ENCODE results near the gene SLC22A15. TPM values are rescaled to one million over a fixed set of nuclear protein-coding genes. Genes with fewer than 3 reads are reported as not detected.
A peak's percentile ranks its signal among the peaks of the same experiment; 100 is the strongest.
"Not testable (repeated sequence)": the region's sequence is repeated elsewhere in the genome, so short reads cannot be mapped to it uniquely, and the experiment has no call there.

Gene SLC22A15
- polyA plus RNA-seq (ENCODE audit: insufficient read length in 4 of 4): 1 to 10 TPM; 4.6 to 6.4 (median 5.7) TPM

DNA sequence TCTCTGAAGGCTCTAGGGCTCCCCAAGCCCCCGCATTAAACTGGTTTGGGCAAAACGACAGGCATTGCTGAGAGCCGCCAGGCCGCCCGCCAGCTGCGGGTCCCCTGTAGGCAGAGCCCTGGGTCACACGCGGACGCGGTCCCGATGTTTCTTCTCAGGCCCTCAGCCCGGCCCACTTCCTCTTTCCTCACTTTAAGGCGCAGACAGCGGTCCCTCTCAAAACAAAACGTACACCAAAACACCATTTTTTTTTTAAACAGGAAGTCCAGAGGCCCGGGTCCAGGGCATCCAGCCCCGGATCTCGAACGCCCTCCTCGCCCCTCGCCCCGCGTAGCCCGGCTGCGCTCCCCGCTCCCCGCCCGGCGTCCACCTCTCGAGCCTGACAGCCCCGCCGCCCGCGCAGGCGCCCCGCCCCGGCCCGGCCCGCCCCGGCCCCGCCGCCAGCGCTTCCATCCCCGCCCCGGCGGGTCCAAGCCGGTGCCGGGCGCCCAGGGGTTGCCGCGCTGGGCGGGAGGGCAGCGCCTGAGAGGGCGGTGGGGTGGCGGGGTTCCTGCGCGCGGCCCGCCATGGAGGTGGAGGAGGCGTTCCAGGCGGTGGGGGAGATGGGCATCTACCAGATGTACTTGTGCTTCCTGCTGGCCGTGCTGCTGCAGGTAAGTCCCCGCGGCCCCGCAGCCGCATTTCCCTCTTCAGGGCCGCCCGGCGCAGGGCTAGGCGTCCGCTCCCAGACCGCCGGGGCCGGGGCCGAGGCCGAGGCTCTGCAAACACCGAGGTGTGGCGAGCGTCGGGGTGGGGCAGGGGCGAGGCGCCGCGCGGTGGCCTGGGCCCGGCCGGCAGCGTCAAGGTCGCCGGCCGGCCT, at the start of gene SLC22A15:
Gene SLC22A15 (plus strand): TSS at position 452 of the 859 bp plus-strand sequence. CDS start 115 bp downstream, at position 567.
- DNase-seq (ENCODE audit: low read depth in 4 of 4, low spot score in 3 of 4): peak in 1 of 4 donors; percentile 23

DNA sequence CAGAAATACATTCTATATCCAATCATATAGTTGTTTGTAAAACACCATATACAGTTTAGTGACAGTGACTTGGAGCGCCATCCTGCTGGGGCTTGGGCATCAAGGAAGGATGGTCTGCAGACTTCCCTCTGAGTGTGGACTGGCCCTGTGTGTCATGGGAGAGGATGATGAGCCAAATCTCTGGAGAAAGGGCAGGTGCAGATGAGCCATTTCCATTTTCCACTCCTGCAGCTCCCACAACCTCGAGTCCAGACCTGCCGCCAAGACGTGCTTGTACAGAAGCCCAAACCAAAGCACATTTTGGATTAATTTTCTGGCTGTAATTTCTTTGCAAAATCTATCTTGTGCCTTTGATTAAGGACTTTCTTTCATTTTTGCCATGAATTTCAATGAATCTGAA, 48.3 kb upstream of the SLC22A15 start:
- no peak for DNase-seq (ENCODE audit: low read depth in 4 of 4, low spot score in 3 of 4)

DNA sequence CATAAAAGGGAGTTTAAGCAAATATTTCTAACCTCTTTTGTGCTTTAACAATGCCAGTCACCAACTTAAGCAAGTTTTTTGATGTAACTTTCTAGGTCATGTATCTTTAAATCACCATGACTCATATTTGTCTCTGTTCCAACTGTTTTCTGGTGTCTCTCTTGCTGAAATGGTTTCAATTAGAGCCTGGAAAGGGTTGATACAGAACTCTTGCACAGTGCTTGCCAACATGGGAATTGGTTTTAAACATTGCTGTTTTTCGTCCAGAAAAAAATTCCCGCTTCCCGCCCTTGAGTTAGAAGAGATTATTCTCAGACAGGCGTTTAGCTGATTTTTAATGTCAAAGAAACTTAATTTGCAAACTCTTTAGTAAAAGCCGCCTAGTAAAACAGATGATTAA, 46.4 kb upstream of the SLC22A15 start:
- no peak for DNase-seq (ENCODE audit: low read depth in 4 of 4, low spot score in 3 of 4)

DNA sequence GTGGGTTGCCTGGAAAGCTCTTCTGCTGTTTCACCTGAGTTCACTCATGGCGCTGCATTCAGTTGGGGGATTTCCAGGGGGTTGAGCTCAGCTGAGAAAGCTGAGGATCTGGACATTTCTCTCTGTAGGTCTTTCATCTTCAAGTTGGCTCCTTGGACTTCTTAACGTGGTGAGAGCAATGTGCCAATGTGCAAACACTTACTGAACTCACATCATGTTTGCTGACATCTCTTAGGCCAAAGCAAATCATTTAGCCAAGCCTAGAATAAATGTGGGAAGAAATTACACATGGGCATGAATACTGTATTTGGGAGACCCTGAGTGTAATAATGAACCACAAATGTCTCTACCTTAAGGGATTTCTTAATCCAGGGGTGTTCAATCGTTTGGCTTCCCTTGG, 42.7 kb upstream of the SLC22A15 start:
- DNase-seq (ENCODE audit: low read depth in 4 of 4, low spot score in 3 of 4): no peak

DNA sequence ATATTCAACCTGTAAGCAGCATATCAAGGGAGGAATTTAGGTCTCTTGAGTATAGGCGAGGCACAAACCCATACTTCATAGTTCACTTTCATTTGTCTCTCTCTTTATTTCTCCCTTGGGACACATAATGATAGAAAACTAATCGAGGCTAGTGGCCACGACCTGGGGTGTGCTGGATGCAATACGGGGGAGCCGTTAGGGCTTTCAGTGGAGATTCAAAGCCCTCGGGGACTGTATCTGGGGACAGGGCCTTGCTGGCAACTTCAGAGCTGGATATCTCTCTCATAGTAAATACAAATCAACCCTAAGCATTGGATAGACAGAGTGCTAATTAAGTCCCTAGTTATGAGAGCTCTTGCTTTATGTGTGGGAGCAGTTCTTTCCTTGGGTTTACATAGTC, 36.9 kb upstream of the SLC22A15 start:
- DNase-seq (ENCODE audit: low read depth in 4 of 4, low spot score in 3 of 4): no peak

DNA sequence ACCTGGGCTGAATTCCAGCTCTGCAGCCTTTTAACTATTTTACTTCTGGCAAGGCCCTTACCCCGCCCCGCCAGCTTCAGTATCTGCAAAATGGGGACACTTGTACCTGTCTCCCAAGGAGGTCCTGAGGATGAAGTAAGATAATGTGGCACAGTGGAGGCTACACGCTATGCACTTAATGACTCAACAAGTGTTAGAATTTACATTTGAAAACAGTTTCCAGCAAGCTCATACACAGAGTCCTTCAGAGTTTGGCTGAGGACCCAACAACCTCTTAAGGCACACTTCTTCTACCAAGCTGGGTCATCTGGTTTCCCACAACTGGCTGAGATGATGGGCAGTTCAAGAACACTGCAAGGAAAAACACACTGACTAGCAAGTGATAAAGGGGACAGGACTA, 30.2 kb upstream of the SLC22A15 start:
- DNase-seq (ENCODE audit: low read depth in 4 of 4, low spot score in 3 of 4): no peak

DNA sequence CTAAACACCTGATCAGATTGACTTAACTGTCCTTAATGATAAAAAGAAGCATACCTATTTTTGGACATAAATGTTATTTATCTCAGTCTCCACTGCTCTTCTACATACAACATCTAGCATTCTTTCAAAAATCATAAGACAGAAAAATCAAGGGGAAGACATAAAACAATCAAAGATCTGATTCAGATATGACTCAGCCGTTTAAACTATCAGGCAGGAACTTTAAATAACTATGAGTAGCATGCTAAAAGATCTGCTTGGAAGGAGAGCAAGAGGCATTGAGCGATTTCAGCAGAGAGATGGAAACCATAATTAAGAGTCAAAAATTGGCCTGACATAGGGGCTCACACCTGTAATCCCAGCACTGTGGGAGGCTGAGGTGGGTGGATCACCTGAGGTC, 27.2 kb upstream of the SLC22A15 start:
- DNase-seq (ENCODE audit: low read depth in 4 of 4, low spot score in 3 of 4): no peak

DNA sequence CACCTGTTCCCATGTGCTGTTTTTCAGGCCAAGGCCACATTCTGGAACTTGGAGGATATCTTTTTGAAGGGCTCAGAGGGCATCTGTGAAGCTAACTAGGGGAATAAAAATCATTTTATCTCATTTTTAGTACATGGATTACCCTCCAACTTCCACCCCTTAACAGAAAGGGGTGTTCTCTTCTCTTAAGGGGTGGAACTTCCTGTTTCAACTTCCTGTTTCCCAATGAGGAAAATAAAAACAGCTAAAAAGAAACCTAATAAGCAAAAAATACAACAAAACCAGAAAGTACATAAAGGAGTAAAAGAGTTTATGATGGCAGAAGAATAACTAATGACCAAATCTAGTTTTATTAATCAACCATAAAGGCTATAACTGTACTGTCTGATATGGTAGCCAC, 24.8 kb upstream of the SLC22A15 start:
- no peak for DNase-seq (ENCODE audit: low read depth in 4 of 4, low spot score in 3 of 4)

DNA sequence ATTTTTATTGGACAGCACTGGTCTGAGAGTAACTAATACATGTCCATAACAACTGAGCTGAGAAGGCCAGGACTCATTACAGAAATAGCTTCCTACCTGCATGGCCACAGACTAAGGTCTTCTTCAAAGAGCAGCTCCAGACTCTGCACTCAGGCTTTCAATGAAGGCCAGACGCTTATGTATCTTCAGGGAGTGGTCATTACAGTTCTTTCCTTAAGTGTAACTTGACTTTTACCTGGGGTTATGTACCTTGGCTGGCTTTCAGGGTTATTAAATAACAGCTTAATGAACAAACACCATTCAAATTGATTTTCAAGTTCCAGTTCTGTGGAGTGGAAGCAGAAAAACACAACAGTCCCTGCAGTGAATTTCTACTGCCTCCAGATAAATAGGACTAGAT, 23.8 kb upstream of the SLC22A15 start:
- no peak for DNase-seq (ENCODE audit: low read depth in 4 of 4, low spot score in 3 of 4)

DNA sequence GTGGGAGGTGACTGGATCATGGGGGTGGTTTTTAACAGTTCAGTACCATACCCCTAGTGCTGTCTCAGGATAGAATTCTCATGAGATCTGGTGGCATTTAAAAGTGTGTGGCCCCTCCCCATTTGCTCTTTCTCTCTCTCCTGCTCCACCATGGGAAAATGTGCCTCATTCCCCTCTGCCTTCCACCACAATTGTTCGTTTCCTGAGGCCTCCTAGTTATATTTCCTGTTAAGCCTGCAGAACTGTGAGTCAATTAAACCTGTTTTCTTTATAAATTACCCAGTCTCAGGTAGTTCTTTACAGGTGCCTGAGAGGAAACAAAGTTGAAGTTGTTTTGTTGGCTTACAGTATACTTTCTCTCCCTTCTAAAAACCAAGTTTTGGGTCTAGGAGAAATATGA, 23.1 kb upstream of the SLC22A15 start:
- DNase-seq (ENCODE audit: low read depth in 4 of 4, low spot score in 3 of 4): no peak

DNA sequence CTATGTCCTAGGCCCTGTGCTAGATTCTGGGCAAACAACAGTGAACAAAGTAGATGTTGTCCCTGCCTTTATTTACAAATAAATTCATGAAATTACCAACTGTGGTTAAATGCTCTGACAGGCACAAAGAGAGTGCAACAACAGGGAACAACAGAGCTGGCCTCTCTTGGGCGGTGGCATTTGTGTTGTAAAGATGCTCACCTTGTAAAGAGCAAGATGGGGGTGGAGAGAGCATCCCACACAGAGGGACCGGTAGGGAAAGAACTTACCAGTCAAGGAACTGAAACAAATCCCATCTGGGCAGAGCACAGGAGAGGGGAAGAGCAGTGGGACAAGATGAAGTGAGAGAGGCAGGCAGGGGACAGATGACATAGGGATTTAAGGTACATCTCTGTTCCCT, 21.6 kb upstream of the SLC22A15 start:
- no peak for DNase-seq (ENCODE audit: low read depth in 4 of 4, low spot score in 3 of 4)

DNA sequence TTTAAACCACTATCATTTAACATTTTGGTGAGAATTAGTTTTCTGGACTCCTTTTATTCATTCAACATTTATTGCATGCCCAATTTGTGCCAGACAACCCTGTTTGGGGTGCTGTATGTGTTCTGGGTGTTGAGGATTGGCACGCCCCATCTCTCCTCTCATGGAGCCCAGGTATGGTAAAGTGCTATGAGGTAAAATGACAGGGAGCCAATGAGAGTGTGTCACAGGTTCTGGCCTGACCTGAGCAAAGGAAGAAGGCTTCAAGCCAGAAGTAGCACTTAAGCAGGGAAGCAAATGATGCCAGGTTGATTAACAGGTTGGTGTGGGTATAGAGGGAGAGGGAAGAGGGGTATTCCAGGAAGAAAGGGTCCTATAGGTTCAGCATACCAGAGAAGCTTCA, 21.1 kb upstream of the SLC22A15 start:
- DNase-seq (ENCODE audit: low read depth in 4 of 4, low spot score in 3 of 4): no peak

DNA sequence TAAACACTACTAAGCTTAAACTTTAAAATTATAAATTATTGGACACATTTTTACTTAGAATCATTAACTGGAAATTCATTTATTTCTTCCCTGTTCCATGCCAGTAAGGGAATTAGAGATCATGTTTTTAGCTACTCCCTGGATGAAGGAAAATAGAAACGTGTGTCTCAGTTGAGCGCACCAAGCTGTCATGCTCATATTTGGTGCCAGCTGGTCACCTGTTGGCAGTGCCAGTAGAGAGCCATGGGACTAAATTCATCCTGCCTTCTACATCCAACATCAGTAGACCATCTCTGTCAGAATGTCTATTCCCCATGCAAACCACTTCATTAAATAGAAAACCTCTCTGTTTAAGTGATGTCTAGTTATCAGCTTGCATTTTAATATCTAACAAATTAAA, 17.4 kb upstream of the SLC22A15 start:
- no peak for DNase-seq (ENCODE audit: low read depth in 4 of 4, low spot score in 3 of 4)

DNA sequence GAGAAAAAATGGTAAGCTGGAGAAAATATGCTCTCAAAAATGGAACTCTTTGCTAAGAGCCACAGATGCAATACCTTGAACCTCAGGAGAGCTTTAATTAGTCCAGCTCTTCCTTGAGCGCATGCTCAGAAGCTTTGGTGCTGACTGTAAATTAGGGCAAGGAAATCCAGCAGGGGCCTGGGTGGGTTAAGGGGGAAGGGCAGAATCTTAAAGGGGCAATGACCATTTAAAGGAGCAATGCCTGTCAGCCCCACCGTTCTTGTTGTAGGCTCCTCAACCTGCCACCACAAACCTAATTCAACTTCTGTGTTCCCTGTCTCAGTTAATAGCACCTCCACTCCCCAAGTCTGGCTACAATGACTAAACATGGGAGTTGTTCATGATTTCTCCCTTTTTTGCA, 6.8 kb upstream of the SLC22A15 start:
- DNase-seq (ENCODE audit: low read depth in 4 of 4, low spot score in 3 of 4): peak in 2 of 4 donors; percentile 43 to 53

DNA sequence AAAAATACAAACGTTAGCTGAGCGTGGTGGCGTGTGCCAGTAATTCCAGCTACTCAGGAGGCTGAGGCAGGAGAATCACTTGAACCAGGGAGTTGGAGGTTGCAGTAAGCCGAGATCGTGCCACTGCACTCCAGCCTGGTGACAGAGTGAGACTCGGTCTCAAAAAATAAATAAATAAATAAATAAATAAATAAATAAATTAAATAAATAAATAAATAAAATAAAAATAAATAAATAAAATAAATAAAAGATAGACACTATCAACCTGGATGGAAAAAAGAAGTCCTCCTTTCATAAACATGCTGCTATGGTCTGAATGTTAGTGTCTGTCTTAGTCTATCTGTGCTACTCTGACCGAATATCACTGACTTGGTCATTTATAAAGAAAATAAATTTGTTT, 4.5 kb upstream of the SLC22A15 start:
- not testable (repeated sequence) for DNase-seq (ENCODE audit: low read depth in 4 of 4, low spot score in 3 of 4)

DNA sequence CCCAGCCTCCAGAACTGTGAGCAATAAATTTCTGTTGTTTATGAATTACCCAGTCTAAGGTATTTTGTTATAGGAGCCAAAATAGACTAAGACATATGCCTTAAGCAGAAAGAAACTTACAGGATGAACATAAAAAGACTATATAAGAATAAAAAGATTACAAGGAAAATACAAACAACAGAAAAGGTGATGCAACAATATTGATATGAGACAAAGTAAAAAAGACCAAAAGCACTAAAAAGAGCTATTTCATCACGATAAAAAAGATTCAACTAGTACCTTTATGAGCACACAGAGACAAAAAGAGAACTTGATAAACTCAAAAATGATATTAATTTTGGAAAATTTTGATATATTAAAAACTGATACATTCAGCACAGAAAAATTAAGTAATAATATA, 3.2 kb upstream of the SLC22A15 start:
- DNase-seq (ENCODE audit: low read depth in 4 of 4, low spot score in 3 of 4): no peak

DNA sequence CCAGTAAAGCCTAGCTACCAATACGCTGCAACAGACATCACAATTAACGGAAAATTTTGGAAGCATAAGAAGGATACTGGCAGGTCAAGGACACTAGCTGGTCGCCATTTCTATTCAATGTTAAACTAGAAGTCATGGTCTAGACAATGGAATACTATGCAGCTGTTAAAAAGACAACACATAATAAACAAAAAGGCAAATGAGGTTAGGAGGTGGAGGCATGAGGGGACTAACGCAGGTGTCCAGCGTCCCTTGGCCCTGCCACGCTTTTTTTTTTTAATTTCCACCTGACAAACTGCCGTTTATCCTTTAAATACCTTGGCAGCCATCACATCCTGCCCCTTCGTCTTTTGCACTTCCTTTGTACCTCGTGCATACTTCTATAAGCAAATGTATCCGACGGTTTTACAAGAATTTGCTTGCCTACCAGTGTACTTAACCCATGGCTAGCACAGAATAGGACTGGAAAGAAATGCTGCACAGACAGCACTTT, 698 bp upstream of the SLC22A15 start:
- no peak for DNase-seq (ENCODE audit: low read depth in 4 of 4, low spot score in 3 of 4)

DNA sequence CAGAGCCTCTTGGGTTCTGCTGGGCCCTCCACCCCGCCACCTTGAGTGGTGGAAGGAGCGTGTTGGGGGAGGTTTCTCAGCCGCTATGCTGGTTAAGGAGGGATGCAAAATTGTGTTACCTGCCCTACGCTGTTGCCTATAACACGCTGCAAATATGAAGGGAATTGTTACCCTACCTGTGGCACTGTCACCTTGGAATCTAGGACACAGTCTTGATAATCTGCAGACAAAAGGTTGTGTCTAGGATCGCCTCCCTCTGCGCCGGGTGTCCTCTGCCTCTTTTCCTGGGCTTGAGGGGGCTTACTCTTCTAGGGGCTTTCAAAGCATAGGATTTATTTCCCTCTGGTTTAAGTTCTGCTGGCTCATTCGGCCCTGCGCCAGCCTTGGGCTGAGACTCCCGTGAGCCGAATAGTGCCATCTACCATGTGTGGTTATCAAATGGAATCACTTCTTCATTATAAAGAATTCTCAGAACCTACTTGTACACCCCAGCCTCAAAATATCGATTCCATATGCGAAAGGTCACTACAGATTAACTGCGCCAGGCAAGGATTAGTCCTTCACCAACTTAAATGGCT, 697 bp downstream of the SLC22A15 start:
- no peak for DNase-seq (ENCODE audit: low read depth in 4 of 4, low spot score in 3 of 4)

DNA sequence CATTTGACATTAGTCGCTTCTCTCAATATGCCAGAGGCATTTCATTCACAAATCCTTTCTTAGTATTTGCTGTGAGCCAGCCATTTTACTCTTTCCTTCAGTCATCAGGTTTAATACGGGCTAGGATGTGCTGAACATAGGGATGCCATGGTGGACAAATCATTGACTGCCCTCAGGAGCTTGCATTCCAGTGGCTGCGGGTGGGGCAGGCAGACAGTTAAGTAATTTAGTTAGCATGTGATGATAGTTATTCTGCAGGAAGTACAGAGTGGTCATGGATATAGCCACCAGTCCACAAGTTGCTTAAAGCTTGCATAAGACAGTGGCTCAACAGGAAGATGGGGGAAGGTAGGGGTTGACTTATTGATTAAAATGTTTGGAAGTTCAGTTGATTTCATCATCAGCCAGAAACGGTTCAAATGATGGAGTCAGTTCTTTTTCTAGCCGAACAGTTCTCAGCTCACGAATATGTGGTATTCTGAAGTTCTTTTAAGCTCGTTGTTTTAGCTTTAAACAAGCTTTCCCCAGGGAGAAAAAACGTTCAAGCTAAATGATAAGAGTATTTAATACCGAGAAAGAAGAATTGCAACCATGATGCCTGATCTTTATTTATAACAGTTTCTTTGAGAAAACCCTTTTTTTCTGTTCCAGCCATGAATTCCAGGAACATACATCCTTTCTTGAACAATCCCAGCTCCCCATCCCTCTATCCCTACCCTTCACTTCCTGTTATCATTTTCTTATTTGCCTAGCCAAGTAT, 1.4 kb downstream of the SLC22A15 start:
- DNase-seq (ENCODE audit: low read depth in 4 of 4, low spot score in 3 of 4): no peak

DNA sequence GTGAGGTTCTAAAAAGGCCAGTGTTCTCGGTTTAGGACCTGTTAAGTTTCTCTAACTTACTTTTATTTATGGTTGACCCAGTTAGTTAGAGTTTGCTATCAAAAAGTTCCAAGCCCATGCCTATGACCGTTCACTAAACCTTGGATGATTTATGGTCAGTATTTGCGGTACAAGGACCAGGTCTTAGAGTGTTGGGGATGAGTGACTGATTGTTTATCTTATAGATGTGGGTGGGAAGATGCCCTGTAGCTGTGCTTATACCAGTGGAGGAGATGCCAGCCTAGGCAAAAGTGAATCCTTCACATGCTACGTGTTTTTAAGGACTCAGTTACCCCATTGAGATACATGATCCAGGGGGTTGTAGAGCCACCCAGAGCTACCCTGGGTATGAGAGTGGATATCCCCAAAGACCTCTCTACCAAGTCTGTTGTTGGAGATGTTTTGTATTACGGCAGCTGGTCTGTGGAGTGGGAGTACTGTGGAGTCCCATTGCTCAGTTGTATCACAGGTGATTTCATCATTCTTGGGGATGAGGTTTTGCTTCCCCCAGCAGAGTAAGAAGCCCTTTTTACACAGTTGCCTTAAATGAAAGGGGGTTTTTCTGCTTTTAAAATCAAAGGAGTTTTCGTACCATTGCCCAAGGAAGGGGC, 2.1 kb downstream of the SLC22A15 start:
- DNase-seq (ENCODE audit: low read depth in 4 of 4, low spot score in 3 of 4): no peak

DNA sequence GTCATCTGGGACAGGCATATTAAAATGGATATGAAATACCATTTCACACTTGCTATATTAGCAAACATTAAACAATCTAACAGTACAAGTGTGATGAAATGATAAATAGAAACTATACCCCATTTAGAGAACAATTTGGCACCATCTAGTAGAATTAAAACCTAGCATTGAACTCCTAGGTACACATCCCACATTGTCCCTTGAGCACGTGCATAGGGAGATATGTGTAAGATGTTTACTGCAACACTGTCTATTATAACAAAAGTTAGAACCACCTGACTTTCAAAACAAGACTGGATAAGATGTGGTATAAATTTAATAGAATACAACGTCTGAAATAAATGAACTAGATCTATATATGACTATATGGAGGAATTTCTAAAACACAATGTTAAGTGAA, 3.8 kb downstream of the SLC22A15 start:
- DNase-seq (ENCODE audit: low read depth in 4 of 4, low spot score in 3 of 4): no peak
